A673 (cell line): ENCODE results near the gene UVRAG. TPM values are rescaled to one million over a fixed set of nuclear protein-coding genes. Genes with fewer than 3 reads are reported as not detected.

ENCODE experiments used
- BruUV-seq: library from RNA; stranded (reverse); fragments of 400-500 nt; replicated peaks from 2 replicates; lab custom pipeline; 2021; lab: Mats Ljungman, UMichigan
- CTCF ChIA-PET: fragments of 300-600 bp; sonication (Branson Sonifier 250); formaldehyde crosslinking; loops from one replicate; lab custom pipeline; 2022; ENCODE audit warnings: antibody characterized with exemption; lab: Charles Lee
- POLR2A ChIA-PET: fragments of 300-600 bp; sonication (Branson Sonifier 250); formaldehyde crosslinking; loops from one replicate; lab custom pipeline; 2022; ENCODE audit warnings: antibody characterized with exemption; ENCODE audit not compliant: low non-redundant PET; lab: Charles Lee
- DNase-seq: peaks from one replicate; pipeline ENCODE4 v3.0.0-alpha.2; 2015; ENCODE audit warnings: low spot score
- H3K27ac ChIP-seq: fragments of 200-600 bp; sonication (generic); 2 replicates; pipeline ENCODE4 v1.5.1; 2016; ENCODE audit warnings: mixed run types, low read depth, mild to moderate bottlenecking, mixed read lengths, antibody characterized with exemption, low read length; ENCODE audit not compliant: poor library complexity, severe bottlenecking
- H3K27me3 ChIP-seq: fragments of 200-600 bp; sonication (generic); replicated peaks from 2 replicates; pipeline ENCODE4 v1.6.1; 2017; ENCODE audit warnings: mixed run types, low read depth, mild to moderate bottlenecking, mixed read lengths, antibody characterized with exemption, low read length; ENCODE audit not compliant: insufficient read depth, poor library complexity
- H3K36me3 ChIP-seq: fragments of 200-600 bp; sonication (generic); 2 replicates; pipeline ENCODE4 v1.6.1; 2016; ENCODE audit warnings: mixed run types, mild to moderate bottlenecking, mixed read lengths, antibody characterized with exemption, low read length; ENCODE audit not compliant: insufficient read depth, poor library complexity, severe bottlenecking
- H3K4me1 ChIP-seq: fragments of 200-600 bp; sonication (generic); 2 replicates; pipeline ENCODE4 v1.6.1; 2017; ENCODE audit warnings: mixed run types, mild to moderate bottlenecking, mixed read lengths, antibody characterized with exemption, low read length; ENCODE audit not compliant: insufficient read depth, poor library complexity, severe bottlenecking
- H3K4me3 ChIP-seq: fragments of 200-600 bp; sonication (generic); 2 replicates; pipeline ENCODE4 v1.5.1; 2016; ENCODE audit warnings: low read depth, mixed run types, mild to moderate bottlenecking, mixed read lengths, low read length; ENCODE audit not compliant: poor library complexity, severe bottlenecking
- H3K9me3 ChIP-seq: fragments of 200-600 bp; sonication (generic); 2 replicates; pipeline ENCODE4 v1.6.1; 2016; ENCODE audit warnings: mixed run types, low read depth, mild to moderate bottlenecking, mixed read lengths, antibody characterized with exemption, low read length; ENCODE audit not compliant: poor library complexity, severe bottlenecking
- CTCF ChIP-seq: fragments of 300-800, 200-600 bp; sonication (generic); conservative IDR thresholded peaks from 2 replicates; pipeline ENCODE4 v1.5.1; 2017; ENCODE audit warnings: low read depth, mild to moderate bottlenecking, antibody characterized with exemption, low read length, moderate library complexity, mixed read lengths
- EZH2 ChIP-seq: fragments of 200-600 bp; sonication (generic); IDR thresholded peaks from 2 replicates; pipeline ENCODE4 v1.6.1; 2017; ENCODE audit warnings: borderline replicate concordance, low read depth, mild to moderate bottlenecking, mixed read lengths, antibody characterized with exemption, low read length; ENCODE audit not compliant: poor library complexity, severe bottlenecking
- intact Hi-C: fragments of 100-400 bp; cut with micrococcal nuclease; formaldehyde crosslinking; loops from one replicate; pipeline ENCODE4 v1.10.0; 2022; ENCODE audit not compliant: unreplicated experiment
- total RNA-seq: library from RNA; stranded (reverse); gene quantifications from 2 replicates; pipeline ENCODE4 v1.2.3, GENCODE V29; 2021

The UVRAG gene
- total RNA-seq, 1 experiment from 2014 or later, result 21.1 TPM

- BruUV-seq, result no TSS peak
- Histone ChIP-seq H3K9me3 (no peaks in the 10 kb centered on the region), H3K36me3 (no peaks in the 10 kb centered on the region), H3K4me1 (peaks cover 4% of the 10 kb centered on the region), H3K27me3 (no peaks in the 10 kb centered on the region), H3K4me3 (no peak overlapping the region), H3K27ac (no peak overlapping the region)
- TF ChIP-seq EZH2, result no peak
- no peak for TF ChIP-seq CTCF
- no peak for DNase-seq
- CTCF ChIA-PET, result no interaction called here
- intact Hi-C loops, result no loop called here
- POLR2A ChIA-PET, result no interaction called here
These were observed 344.4 kb downstream of the UVRAG start for GRCh38 chr11:76159303-76159937.

- H3K27me3 ChIP-seq, result no peaks in the 10 kb centered on the region
- H3K36me3 ChIP-seq, result no peaks in the 10 kb centered on the region
- CTCF ChIA-PET, result no interaction called here
- TF ChIP-seq CTCF (no peak), EZH2 (no peak)
- H3K4me3 ChIP-seq, result no peak overlapping the region
- DNase-seq, result no peak
- H3K27ac ChIP-seq, result no peak overlapping the region
- H3K4me1 ChIP-seq, result peaks cover 4% of the 10 kb centered on the region
- BruUV-seq, result no TSS peak
- POLR2A ChIA-PET, result no interaction called here
- intact Hi-C loops, result no loop called here
- no peaks in the 10 kb centered on the region for H3K9me3 ChIP-seq
These were observed 345.1 kb downstream of the UVRAG start for GRCh38 chr11:76159983-76160661.

- H3K9me3 ChIP-seq, result no peaks in the 10 kb centered on the region
- DNase-seq, result no peak
- H3K4me3 ChIP-seq, result no peak overlapping the region
- intact Hi-C loops, result no loop called here
- H3K36me3 ChIP-seq, result no peaks in the 10 kb centered on the region
- peaks cover 4% of the 10 kb centered on the region for H3K4me1 ChIP-seq
- no peak overlapping the region for H3K27ac ChIP-seq
- no peak for TF ChIP-seq CTCF
- TF ChIP-seq EZH2, result no peak
- ChIA-PET CTCF (interaction anchor here (0.6 kb wide), 1 partner anchor 8 kb away, joined by 4 read pairs; no protein-coding TSS in a partner anchor), POLR2A (no interaction called here)
- no peaks in the 10 kb centered on the region for H3K27me3 ChIP-seq
- no TSS peak for BruUV-seq
These were observed 345.8 kb downstream of the UVRAG start for GRCh38 chr11:76160856-76161255.
